Measurements from ENCODE around the gene LEP.
"Not testable (repeated sequence)": the region's sequence is repeated elsewhere in the genome, so short reads cannot be mapped to it uniquely, and the experiment has no call there.

The LEP gene

DNA sequence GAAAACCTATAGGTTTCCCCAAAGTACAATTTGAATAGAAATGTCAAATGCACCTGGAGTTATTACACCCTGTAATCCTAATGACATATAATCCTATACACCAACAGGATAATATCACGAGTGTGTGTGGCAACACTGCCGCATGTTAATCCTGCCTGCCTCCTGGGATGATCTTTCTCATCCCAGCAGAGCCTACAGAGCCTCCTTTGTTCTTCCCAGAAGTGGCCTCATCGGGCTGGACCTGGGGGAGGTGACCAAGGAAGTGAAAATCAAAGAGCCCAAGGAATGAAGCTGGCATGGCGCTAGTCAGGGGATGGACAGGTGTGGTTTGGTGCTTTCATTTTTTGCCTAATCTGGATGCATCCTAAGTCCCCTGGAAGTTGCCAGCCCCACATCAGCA lies 29.5 kb upstream of the LEP start:
- no peak for DNase-seq

DNA sequence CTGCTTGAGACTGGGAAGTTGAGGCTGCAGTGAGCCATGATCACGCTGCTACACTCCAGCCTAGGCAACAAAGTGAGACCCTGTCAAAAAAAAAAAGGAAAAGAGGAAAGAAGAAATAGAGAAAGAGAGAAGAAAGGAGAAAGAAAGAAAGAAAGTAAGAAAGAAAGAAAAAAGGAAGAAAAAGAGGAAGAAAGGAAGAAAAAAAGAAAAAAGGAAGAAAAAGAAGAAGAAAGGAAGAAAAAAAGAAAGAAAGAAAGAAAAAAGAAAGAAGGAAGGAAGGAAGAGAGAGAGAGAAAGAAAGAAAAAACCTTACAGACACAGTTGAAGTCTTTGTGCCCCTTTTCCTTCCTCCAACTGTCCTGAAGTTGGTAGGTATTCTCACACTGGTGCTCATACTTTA lies 26.6 kb upstream of the LEP start:
- no peak for DNase-seq

DNA sequence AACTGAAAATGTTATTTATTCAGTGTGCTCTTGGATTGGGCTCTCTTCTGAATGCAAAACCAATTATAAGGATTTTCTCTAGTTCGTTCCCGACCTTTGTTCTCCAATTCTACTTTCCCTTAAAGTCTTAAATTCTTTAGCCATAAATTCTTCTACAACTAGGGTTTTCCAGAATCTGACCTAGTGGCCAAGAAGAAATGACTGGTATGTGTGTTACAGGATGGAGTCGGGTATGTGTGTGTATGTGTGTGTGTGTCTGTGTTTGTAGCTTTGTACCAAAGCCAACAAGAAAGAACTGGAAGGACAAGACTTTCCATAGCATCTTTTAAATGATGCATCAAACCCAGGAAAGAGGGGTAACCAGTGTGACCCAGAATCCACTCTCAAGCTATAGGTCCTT lies 25.8 kb upstream of the LEP start:
- peak in 1 of 2 experiments; percentile 56 for DNase-seq

DNA sequence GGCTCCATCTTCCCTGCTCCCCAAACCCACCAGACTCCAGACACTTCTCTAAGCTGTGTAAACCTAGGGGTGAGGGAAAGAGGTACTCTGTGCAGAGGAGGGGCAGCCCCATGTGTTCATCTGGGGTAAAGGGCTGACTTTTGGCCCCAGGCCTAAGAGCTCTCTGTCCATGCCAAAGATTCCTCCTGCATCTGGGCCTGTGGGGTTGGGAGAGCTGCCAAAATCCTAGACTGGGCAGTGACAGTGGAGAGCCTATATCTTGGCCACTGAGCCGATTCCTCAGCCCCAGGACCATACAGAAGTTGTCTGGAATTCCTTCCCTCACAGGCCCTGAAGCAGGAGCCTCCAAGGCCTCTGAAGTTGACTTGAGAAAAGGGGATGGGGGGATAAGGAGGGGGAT lies 25.3 kb upstream of the LEP start:
- DNase-seq, result peak; percentile 71 to 85

DNA sequence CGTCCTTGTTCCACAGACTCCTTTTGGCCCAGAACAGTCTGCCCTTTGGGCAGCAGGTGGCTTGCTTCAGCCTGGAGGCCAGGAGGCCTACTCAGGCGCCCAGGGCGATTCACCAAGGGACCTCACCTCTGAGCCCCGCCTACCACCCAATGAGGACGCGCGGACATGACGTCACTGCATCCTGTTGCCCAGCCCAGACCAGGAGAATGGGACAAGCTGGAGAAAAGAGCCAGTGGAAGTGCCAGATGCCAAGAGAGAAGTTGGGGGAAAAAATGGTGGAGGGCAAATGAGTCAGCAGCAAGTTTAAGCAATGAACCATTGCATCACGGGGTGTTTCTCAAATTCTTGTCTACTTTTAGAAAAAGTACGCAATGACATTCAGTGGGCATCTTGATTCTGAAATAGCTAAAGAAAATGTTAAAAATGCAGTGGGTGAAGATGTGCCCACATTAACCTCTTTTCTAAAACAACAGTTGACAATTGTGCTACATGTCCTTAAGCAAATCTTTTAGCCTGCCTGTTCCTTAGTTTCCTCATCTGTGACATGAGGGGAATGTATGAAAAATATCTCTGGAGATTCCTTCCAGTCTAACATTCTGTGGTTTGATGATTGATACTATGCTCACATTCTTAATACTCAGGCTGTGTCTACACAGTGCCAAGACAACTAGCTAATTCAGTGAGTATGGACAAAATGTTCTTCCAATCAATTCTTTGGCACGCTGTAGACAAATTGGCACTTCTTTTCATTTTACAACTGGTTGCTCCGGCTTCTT lies 23.9 kb upstream of the LEP start:
- DNase-seq, result no peak

DNA sequence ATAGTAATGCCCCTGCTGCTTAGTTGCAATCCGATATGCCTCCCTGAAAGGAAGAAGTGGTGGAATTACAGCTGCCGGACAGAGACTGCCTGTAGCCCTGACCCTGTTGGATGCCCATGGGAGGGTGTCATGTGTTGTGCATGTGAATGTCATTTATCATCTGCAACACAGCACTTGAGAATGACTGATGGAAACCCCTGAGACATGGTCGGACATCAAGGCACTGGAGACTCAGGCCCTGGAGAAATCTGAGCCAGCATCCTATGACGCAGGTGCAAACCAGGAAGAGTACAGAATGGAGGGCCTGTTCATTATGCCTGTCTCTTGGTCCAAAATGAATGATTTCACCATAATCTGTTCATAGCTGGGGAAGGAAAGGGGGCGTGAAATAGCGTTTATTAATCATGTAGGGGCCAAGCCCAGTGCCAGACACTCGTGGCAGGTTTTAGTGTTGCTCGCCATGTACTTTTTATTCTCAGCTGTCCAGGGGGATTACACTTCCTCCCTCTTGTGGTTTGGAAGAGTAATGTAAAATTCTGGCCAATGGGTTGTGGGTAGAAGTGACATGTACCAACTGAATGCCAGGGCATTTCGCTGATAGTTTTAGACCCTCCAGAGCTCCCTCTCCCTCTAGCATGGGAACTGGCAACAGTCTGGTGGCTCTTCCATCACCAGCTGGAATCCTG lies 23.0 kb upstream of the LEP start:
- DNase-seq, result peak in 1 of 2 experiments; percentile 12

DNA sequence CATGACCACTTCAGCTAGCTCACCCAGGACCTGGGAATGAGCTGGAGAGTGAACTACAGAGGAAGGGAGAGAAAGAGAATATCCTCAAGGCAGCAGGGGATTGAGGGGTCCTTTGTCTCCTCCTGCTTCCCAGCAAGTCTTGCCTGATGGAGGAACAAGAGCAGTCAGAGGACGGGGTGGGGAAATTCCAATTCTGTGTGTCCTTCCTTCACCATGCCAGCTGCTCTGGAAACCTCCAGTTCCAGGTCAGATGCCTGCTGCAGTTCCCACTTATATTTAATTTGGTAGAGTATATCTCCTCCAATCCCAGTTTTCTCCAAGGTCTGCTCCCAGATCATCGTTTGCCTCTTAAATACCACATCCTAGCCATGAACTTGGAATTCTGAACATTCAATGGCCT lies 21.4 kb upstream of the LEP start:
- DNase-seq, result no peak

DNA sequence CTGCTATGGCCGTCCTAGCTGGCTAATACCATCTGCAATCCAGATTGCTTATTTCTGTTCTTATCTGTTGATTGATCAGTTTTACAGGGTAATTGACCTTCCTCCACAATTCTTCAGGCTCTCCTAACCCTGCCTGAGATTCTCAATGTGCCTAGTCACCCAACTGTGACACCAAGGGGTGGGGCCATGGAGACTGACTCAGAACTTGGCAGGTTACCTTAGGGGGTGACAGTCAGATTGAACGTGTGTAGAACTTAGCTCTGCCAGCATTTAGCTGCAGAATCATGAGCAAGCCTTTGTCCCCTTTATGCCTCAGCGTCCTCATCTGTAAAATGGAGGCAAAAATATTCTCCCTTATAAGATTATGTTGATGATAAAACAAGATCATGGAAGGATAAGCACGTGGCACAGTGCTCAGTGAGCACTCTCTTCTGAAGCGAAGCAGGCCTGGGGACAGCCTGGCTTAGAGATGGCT lies 19.1 kb upstream of the LEP start:
- peak in 1 of 2 experiments; percentile 5 for DNase-seq

DNA sequence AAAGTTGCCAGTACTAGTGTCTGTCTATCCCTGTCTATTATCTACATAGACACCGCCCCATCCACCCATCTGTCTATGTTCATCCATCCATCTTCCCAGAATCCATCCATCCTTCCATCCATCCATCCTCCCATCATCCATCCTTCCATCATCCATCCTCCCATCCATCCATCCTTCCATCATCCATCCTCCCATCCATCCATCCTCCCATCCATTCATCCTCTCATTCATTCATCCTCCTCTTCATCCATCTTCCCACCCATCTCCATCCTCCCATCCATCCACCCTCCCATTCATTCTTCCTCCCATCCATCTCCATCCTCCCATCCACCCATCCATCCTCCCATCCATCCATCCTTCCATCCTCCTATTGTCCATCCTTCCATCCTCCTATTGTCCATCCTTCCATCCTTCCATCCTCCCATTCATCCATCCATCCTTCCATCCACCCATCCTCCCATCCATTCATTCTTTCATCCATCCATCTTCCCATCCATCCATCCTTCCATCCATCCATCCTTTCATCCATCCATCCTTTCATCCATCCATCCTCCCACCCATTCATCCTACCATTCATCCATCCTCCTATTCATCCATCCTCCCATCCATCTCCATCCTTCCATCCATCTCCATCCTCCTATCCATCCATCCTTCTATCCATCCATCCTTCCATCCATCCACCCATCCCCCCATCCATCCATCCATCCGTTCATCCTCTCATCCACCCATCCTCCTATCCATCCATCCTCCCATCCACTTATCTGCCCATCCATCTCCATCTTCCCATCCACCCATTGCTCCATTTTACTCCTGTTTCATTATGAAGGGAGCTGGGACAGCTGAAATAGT lies 14.7 kb upstream of the LEP start:
- DNase-seq, result no peak

DNA sequence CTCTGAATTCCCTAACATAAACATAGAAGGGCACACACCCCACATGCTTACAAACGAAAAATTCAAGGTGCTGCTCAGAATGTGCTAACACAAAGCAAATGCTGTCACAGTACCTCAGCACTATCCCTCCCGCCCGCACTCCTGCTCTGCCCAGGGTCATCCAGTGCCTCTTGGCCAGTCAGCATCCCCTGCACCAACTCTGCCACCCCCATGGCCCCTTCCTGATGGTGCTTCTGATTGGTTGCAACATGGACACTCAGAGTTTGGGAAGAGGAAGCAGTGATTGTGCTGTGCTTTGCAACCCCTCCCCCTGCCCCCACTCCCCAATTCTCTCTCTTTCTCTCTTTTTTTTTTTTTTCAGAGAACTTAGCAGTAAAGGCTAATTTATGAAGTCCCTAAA lies 13.8 kb upstream of the LEP start:
- no peak for DNase-seq

DNA sequence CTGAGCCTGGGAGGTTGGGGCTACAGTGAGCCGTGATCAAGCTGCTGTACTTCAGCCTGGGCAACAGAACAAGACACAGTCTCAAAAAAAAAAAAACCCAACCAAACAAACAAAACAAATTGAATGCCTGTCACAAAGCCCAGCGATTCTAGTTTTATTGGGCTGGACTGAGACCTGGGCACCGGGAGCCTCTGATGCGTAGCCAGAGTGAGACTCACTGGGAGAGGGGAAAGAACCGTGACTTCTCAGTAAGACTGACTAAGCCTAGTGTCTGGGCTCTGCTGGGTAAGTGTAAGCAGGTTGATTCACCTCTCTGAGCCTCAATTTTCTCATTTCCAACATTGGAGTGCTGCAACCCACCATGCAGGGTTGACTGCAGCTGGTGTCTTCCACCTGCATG lies 10.1 kb upstream of the LEP start:
- no peak for DNase-seq

DNA sequence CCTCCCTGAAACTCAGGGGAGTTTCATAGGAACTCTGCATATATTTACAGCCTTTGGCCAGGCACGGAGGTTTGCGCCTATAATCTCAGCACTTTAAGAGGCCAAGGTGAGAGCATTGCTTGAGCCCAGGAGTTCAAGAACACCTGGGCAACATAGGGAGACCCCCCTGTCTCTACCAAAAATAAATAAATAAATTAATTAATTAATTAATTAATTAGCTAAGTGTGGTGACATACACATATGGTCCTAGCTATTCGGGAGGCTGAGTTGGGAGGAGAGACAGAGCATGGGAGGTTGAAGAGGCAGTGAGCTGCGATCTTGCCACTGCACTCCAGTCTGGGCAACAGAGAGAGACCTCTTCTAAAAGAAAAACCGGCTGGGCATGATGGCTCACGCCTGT lies 9.4 kb upstream of the LEP start:
- no peak for DNase-seq

DNA sequence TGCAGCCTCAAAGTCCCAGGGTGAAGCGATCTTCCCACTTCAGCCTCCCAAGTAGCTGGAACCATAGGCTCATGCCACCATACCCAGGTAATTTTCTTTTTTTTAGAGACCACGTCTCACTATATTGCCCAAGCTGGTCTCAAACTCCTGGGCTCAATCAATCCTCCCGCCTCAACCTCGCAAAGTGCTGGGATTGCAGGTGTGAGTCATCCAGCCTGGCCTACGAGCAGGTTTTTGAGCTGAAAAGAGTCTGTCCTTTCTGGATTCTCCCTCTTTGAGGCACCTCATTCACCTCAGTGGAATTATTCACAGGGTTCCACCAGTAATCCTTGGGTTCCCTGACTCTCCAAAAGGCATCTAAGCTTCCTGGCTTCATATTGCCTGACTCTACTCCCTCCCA lies 7.6 kb upstream of the LEP start:
- no peak for DNase-seq

DNA sequence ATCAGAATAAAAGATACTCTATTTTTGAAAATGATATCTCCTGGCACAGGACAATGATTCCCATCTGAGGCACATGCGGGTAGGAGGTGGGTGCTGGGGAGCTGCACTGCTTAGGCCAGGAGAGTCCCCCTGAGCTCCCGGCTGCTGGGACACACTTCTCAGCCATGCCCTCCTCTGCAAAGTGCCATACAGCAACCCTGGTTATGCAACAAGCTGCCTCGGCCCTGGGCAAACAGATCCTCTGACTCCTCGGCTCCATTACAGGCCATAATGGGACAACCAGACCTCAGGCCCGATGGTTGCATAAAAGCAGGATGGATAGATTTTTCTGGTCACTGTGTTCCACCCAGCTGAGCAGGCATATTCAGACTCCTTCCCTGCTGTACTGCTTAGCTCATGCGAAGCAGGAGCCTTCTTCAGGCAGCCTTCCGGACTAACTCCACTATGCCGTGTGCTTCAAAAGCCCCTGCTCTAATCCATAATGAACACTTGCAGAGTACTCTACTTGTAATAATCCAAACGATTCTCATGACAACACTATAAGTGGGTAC lies 6.5 kb upstream of the LEP start:
- no peak for DNase-seq

DNA sequence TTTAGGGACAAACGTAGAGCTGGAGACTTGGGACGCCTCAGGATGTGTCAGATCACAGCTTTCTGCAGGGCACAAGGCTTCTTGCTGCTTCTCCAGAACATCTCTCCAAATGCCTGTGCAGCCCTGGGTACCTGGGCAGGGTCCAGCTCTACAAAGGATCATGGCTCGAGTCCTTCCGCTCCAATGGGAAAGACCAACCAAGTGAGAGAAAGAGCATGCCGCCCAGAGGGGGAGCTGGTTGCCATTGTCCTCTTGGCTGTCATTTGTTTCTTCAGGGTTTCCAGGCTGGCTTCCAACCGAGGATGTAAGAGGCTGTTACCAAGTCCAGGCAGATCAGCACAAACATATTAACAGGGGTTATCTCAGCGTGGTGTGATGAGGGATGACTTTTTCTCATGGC lies 5.6 kb upstream of the LEP start:
- DNase-seq, result peak in 1 of 2 experiments; percentile 44

DNA sequence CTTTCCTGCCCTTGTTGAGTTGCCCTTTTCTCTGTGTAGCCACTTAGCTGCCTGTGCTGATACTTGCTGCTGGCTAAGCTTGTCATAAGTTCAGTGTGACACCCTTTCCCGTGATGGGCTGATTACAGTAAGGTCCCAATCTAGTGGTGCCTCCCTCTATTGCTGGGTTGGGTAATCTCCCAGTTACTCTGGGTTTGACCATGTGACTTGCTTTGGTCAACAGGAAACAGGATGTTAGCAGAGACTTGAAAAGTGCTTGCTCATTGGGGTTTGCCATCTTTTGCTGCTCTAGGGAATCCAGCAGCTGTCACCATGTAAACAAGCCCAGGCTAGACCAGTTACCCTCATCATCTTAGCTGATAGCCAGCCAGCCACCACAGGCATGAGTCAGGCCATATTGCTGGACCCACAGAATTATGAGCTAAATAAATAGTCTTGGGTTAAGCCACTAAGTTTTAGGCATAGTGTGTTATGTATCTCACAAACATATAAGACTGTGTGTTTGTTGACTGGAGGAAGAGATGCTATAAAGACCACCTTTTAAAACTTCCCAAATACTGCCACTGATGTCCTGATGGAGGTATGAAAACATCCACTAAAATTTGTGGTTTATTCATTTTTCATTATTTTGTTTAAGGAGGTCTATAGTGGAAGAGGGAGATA lies 4.0 kb upstream of the LEP start:
- peak in 1 of 2 experiments; percentile 41 for DNase-seq

DNA sequence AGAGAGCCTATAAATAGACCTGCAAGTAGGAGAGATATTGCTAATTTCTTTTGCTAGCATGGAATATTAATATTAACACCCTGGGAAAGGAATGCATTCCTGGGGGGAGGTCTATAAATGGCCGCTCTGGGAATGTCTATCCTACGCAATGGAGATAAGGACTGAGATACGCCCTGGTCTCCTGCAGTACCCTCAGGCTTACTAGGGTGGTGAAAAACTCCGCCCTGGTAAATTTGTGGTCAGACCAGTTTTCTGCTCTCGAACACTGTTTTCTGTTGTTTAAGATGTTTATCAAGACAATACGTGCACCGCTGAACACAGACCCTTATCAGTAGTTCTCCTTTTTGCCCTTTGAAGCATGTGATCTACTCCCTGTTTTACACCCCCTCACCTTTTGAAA lies 1.9 kb upstream of the LEP start:
- not testable (repeated sequence) for DNase-seq

DNA sequence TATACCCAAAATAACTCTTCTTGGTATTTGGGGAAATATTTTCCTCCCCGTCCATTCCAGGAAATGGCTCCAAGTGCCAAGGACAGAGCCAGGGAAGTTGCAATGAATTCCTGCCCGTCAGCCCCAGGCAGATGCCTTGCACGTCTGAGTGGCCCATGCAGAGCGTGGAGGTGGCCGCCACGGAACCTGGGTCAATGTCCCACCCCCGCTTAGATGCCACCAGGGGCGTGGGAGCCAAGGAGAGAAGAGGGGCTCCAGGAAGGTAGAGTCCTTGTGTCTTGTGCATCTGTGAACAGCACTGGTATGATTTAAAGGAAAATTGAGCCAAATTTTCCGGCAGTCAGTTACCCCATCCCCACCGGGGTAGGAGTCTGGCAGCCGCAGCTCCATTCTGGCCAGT lies 1.6 kb downstream of the LEP start:
- DNase-seq, result no peak

DNA sequence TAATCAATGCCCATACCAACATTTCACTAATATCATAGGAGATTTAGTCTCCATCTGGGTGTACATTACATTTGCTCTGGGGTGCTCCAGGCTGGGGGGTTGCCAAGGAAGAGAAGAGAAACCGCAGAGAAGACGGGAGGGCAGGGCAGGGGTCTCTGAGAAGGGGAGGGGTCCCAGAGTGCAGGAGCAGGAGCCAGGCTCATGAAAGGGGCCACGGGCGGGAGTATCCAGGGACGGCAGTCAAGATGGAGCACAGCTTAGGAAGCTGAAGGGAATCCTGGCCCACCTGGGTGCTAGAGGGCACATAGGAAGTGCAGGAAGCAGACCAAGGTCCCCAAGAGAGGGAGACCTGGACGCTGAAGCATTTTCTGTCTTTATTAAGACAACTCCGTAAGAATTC lies 2.2 kb downstream of the LEP start:
- DNase-seq, result no peak

DNA sequence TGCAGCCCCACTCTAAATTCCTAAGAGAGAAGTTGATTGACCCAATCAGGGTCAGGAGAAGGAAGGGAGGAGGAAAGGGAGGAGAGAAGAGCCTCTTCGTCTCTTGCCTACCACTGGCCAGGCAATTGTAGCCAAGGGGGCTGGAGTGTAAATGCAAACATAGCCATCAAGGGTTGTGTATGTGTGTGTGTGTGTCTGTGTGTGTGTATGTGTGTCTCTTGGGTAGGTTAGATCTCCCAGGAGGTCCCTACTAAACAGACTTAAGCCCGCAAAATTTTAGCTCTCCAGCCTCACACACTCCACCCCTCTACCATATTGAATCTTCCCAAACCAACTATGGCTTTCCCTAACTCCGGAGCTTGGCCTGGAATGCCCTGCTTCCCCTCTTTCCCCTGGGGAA lies 3.8 kb downstream of the LEP start:
- no peak for DNase-seq

DNA sequence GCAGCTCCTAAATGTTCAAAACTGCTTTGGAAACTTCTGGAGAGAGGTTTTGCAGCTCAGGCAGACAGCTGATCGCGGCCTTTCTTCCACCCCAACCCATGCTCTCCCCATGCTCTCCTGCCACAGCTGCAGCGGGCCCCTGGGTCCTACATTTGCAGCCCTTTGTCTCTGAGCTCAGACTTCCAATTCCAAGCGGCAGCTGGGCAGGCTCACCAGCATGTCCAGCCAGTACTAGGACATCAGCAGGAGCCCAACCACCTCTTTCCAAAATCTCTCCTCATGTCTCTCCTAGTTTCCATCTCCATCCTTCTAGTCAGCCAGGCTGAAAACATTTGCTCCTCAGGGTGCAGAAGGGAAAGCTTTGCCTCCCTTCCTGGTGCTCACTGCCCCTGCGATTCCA lies 6.0 kb downstream of the LEP start:
- no peak for DNase-seq

DNA sequence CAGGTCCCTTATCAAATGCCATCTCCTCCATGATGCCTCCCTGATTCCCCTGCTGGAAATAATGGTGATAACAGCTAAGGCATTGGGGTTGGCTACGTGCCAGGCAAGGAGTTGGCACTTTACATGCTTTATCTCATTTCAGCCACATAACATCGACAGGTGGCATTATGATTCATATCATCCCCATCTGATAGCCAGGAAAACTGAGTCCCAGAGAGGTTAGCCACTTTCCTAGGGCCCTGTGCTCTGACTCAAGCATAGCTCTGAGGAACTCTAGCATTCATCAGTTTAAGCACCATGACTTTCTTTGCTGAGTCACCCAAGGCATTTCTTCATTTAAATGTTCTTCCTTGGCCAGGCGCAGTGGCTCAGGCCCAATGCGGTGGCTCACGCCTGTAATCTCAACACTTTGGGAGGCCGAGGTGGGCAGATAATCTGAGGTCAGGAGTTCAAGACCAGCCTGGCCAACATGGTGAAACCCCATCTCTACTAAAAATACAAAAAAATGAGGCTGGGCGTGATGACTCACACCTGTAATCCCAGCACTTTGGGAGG lies 6.6 kb downstream of the LEP start:
- DNase-seq, result peak in 1 of 2 experiments; percentile 5

Data from NCI-H446 (cell line).